ENCODE results near the gene ENTPD6.

The ENTPD6 gene

DNA sequence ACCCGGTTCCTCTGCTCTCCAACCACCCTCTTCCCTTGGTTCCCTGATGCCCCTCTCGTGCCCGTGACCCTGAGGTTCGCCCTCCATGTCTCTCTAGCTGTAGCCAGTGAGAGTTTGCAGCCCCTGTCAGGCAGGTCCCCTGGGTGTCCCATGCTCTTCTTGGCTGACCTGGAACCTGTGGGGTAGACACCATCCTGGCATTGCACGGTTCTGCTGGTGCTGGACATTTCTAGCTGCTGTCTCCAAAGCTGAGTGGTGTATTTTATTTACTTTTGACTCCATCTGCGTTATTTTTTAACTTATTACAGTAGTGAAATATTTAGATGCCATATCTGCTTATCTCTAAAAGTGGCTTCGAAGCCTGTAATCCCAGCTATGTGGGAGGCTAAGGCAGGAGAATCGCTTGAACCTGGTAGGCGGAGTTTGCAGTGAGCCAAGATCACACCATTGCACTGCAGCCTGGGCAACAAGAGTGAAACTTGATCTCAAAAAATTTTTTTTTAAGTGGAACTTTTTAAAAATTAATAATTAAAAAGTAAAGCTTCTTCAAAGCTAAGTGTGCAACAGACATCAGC, 12.5 kb downstream of the ENTPD6 start:
- POLR2A ChIA-PET = interaction anchor here (0.6 kb wide), 1 partner anchor 13 kb away, joined by 3 read pairs; the partner anchor contains the start of gene ENTPD6
- CTCF ChIA-PET = no interaction called here
- no peak for TF ChIP-seq TARDBP (IDR thresholded peaks at IDR 0.05)
- TF ChIP-seq HDGF (IDR thresholded peaks at IDR 0.05; ENCODE audit: borderline replicate concordance) = no peak
- no peak for TF ChIP-seq CTBP1 (IDR thresholded peaks at IDR 0.05; ENCODE audit: borderline replicate concordance)
- no peak for TF ChIP-seq NFRKB (IDR thresholded peaks at IDR 0.05)
- TF ChIP-seq ZNF384 (IDR thresholded peaks at IDR 0.05) = no peak
- DNase-seq (ENCODE audit: extremely low spot score) = no peak

DNA sequence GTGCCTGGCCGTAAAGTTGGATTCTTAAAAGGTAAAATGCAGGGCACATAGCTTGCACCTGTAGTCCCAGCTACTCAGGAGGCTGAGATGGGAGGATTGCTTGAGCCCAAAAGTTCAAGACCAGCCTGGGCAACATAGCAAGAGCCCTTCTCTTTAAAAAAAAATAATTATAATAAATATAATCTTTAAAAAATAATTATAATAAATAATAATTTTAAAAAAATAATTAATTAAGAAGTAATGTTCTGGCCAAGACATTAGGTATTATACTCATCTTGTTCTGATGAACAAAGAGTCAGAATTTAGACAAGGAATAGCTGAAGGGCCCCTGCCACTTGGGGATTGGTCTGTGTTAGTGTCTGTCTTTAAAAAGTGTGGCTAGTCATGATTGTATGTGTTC, 13.9 kb downstream of the ENTPD6 start:
- CTCF ChIA-PET = no interaction called here

DNA sequence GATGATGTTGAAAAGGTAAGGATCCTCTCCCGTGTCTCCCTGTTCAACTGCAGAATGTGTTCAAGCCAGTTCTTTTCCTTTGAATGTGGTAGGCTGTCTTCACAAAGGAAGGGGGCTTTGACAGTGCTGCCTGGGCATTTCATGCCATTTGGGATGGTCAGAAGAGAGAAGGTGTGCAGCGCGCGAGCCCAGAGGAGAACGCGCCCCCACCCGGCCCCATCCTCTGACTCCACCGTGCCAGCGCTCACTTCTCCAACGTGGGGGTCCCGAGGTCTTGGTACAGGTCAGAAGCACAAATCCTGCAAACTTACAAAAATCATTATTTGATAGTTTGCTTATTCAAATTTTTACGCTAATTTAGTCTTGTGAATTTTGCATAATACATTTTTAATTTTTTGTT, 14.4 kb downstream of the ENTPD6 start:
- DNase-seq (ENCODE audit: extremely low spot score) = no peak
- ChIA-PET CTCF (no interaction called here), POLR2A (no interaction called here)
- TF ChIP-seq TARDBP (IDR thresholded peaks at IDR 0.05) (no peak), FOXM1 (IDR thresholded peaks at IDR 0.05; ENCODE audit: borderline replicate concordance) (no peak), BHLHE40 (IDR thresholded peaks at IDR 0.05; ENCODE audit: borderline replicate concordance) (no peak), SUZ12 (IDR thresholded peaks at IDR 0.05) (no peak), HDGF (IDR thresholded peaks at IDR 0.05; ENCODE audit: borderline replicate concordance) (no peak), FOXA1 (IDR thresholded peaks at IDR 0.05) (no peak), LEF1 (IDR thresholded peaks at IDR 0.05; ENCODE audit: borderline replicate concordance) (no peak), ZNF384 (IDR thresholded peaks at IDR 0.05) (no peak)
- TF ChIP-seq, protein P1, sequence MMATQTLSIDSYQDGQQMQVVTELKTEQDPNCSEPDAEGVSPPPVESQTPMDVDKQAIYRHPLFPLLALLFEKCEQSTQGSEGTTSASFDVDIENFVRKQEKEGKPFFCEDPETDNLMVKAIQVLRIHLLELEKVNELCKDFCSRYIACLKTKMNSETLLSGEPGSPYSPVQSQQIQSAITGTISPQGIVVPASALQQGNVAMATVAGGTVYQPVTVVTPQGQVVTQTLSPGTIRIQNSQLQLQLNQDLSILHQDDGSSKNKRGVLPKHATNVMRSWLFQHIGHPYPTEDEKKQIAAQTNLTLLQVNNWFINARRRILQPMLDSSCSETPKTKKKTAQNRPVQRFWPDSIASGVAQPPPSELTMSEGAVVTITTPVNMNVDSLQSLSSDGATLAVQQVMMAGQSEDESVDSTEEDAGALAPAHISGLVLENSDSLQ (IDR thresholded peaks at IDR 0.05) = no peak

More for the DNA sequence above, 13.9 kb downstream of the ENTPD6 start:
- TF ChIP-seq SUZ12 (IDR thresholded peaks at IDR 0.05) (no peak), FOXA1 (IDR thresholded peaks at IDR 0.05) (no peak), HDGF (IDR thresholded peaks at IDR 0.05; ENCODE audit: borderline replicate concordance) (no peak), SP1 (IDR thresholded peaks at IDR 0.05) (no peak), FOXM1 (IDR thresholded peaks at IDR 0.05; ENCODE audit: borderline replicate concordance) (no peak), ARNT (IDR thresholded peaks at IDR 0.05) (no peak)
- no peak for DNase-seq (ENCODE audit: extremely low spot score)
- POLR2A ChIA-PET = no interaction called here

DNA sequence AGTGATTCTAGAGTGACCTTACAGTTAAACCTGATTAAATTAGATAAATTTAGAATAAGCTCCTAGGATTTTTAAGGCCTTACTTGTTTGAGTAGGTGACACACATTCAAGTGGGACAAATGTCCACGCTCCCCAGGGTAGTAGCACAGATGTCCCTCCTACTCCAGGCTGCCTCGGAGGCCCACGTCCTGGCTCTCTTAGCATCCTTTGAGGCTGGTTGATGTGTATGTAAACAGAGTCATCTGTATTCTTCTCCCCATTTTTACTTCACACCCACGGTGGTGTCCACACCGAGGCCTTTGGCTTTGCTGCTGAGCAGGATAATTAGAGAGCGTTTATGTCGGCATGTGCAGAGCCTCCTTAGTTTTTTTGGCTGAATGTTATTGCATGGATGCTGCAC, 15.8 kb downstream of the ENTPD6 start:
- POLR2A ChIA-PET = interaction anchor here (1.7 kb wide), 1 partner anchor 16 kb away, joined by 5 read pairs; the partner anchor contains the start of gene ENTPD6
- TF ChIP-seq CTBP1 (IDR thresholded peaks at IDR 0.05; ENCODE audit: borderline replicate concordance) (no peak), L3MBTL2 (conservative IDR thresholded peaks at IDR 0.05) (no peak), HDGF (IDR thresholded peaks at IDR 0.05; ENCODE audit: borderline replicate concordance) (no peak), NFRKB (IDR thresholded peaks at IDR 0.05) (no peak), FOXK2 (IDR thresholded peaks at IDR 0.05) (no peak), ZNF384 (IDR thresholded peaks at IDR 0.05) (no peak), ELF4 (IDR thresholded peaks at IDR 0.05) (no peak), FOXA1 (IDR thresholded peaks at IDR 0.05) (no peak), SP1 (IDR thresholded peaks at IDR 0.05) (no peak), LEF1 (IDR thresholded peaks at IDR 0.05; ENCODE audit: borderline replicate concordance) (no peak), ARNT (IDR thresholded peaks at IDR 0.05) (no peak), TARDBP (IDR thresholded peaks at IDR 0.05) (no peak), BHLHE40 (IDR thresholded peaks at IDR 0.05; ENCODE audit: borderline replicate concordance) (no peak), SUZ12 (IDR thresholded peaks at IDR 0.05) (no peak), FOXM1 (IDR thresholded peaks at IDR 0.05; ENCODE audit: borderline replicate concordance) (no peak)
- TF ChIP-seq, protein P1 (IDR thresholded peaks at IDR 0.05) = no peak
- CTCF ChIA-PET = no interaction called here
- DNase-seq (ENCODE audit: extremely low spot score) = no peak

DNA sequence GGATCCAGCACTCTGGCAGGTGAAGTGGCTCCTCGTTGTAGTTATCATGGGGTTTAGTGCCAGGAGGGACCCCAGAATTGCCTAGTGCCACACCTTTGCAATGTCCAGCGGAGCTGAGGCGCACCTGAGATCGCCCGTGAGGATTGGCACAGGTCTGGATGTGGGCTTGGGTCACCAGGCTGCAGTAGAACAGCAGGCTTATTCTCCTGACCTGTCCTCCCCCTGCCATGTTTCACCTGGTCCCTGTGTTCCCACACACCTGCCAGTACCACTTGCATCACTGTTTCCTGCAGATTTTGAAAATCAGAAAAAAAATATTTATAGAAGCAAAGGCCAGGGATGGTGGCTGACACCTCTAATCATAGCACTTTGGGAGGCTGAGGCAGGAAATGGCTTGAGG, 16.7 kb downstream of the ENTPD6 start:
- ChIA-PET POLR2A (no interaction called here), CTCF (no interaction called here)
- no peak for TF ChIP-seq ZNF384 (IDR thresholded peaks at IDR 0.05)
- no peak for TF ChIP-seq ELF4 (IDR thresholded peaks at IDR 0.05)
- no peak for TF ChIP-seq CTBP1 (IDR thresholded peaks at IDR 0.05; ENCODE audit: borderline replicate concordance)
- TF ChIP-seq SP1 (IDR thresholded peaks at IDR 0.05) = no peak
- DNase-seq (ENCODE audit: extremely low spot score) = no peak

DNA sequence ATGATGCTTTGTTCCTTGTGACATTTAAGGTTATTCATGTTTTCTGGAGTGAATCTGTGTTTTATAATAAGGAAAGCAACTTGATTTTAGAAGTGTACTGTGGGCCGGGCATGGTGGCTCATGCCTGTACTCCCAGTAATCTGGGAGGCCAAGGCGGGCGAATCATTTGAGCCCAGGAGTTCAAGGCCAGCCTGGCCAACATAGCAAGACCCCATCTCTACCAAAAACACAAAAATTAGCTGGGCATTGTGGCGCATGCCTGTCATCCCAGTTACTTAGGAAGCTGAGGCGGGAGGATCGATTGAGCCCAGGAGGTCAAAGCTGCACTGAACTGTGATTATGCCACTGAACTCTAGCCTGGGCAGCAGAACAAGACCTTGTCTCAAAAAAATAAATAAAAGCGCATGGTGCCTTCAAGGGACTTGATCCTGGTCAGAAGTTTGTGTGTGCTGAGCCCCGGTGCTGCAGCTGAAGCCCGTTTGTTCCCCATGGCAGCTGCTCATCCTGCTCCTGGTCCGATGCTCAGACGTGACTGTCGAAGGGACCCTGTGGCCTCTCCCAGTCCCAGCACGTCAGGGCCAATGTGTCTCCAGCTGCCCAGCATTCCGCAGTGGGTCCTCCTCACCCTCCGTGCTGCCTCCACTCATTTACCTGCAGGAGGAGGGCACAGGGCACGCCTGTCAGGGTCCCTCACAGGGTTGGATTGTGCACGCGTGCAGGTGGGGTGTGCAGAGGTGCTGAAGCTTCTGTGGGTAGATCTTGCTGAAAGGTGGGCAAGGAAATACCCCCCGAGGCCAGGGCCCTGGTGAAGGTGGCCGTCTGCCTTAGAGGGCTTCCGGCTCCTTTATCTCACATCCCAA, 18.3 kb downstream of the ENTPD6 start:
- TF ChIP-seq FOXA1 (IDR thresholded peaks at IDR 0.05) (no peak), LEF1 (IDR thresholded peaks at IDR 0.05; ENCODE audit: borderline replicate concordance) (no peak), ELF4 (IDR thresholded peaks at IDR 0.05) (no peak), L3MBTL2 (conservative IDR thresholded peaks at IDR 0.05) (no peak), FOXK2 (IDR thresholded peaks at IDR 0.05) (no peak), TARDBP (IDR thresholded peaks at IDR 0.05) (no peak), FOXM1 (IDR thresholded peaks at IDR 0.05; ENCODE audit: borderline replicate concordance) (no peak), BHLHE40 (IDR thresholded peaks at IDR 0.05; ENCODE audit: borderline replicate concordance) (no peak), CTBP1 (IDR thresholded peaks at IDR 0.05; ENCODE audit: borderline replicate concordance) (no peak), SUZ12 (IDR thresholded peaks at IDR 0.05) (no peak), ZNF384 (IDR thresholded peaks at IDR 0.05) (no peak), ARNT (IDR thresholded peaks at IDR 0.05) (no peak), HDGF (IDR thresholded peaks at IDR 0.05; ENCODE audit: borderline replicate concordance) (no peak), SP1 (IDR thresholded peaks at IDR 0.05) (no peak), NFRKB (IDR thresholded peaks at IDR 0.05) (no peak)
- TF ChIP-seq, protein P1 (IDR thresholded peaks at IDR 0.05) = no peak
- POLR2A ChIA-PET = no interaction called here
- CTCF ChIA-PET = no interaction called here
- DNase-seq (ENCODE audit: extremely low spot score) = no peak

All from HEK293T (cell line).